HG03045 (cell line): ENCODE results near the gene MICAL3.
"Not testable (repeated sequence)": the region's sequence is repeated elsewhere in the genome, so short reads cannot be mapped to it uniquely, and the experiment has no call there.

Experiments
- ATAC-seq: cut with Tn5 transposase; IDR thresholded peaks from one replicate; pipeline ENCODE4 v1.9.1; 2021; ENCODE audit warnings: mild to moderate bottlenecking, moderate library complexity; ENCODE audit not compliant: unreplicated experiment

MICAL3 gene

DNA sequence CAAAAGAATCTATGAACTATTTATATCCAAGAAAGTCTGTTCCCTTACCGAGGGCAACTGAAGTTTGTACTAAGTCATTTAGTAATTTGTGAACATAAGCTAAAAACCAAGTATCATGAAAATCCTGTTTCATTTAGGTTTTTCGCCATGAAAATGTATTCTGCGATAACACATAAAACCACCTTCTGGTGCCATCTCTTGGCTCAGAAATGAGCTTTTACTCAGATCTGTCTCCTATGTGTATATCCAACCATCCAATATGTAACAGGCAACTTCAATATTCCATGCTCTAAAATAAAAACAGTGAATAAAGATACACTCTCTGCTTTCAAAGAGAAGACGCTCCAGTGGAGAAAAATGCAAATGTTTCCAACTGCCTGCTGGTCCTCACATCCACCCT lies 132.0 kb downstream of the MICAL3 start:
- no peak for ATAC-seq

DNA sequence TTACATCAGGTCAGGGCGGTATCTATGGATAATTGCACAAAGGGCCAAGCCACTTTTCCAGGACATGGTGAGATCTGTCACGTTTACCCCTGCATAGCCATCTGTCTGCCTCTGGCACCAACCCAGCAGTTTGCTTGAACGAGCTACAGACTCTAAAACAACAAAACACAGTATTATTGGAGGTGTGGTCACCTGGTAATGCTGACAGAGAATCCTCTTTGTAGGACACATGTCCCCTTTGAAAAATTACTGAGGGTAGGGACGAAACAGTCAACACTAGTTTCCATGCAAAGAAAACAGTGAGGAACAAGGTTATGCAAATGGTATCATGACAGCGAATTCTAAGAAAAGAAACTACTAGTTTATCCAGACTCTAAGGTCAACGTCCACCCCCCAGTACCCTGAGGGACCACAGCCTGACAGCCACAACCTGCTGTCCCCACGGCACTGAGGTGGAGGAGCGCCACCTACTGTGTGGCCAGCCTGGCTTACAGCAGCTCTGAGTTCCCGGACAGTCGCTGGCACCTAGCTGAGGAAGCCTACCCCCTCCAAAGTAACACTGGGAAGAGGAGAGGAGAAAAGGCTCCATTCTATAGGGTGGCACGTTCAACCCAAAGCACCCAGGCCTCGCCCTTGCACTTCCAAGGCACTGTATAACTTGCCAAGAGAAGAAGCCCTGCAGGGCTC lies 132.7 kb downstream of the MICAL3 start:
- no peak for ATAC-seq

DNA sequence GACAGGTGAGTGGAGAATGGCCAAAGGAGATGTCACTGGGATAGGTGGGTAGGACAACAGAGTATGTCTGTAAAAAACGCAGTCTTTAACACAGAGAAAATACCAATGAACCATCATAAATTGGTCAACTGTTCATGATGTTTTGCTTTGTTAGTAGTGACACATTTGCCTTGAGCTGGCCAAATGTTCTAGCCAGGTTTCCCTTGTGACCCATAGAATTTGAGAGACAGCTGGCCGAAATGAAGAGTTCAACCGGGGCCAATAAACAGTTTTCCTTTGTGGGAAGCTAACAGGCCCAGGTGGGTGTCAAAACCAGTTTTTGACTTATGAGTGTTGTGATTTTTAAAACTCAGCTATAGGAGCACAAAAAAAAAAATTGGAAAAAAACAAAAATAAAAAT lies 133.5 kb downstream of the MICAL3 start:
- no peak for ATAC-seq

DNA sequence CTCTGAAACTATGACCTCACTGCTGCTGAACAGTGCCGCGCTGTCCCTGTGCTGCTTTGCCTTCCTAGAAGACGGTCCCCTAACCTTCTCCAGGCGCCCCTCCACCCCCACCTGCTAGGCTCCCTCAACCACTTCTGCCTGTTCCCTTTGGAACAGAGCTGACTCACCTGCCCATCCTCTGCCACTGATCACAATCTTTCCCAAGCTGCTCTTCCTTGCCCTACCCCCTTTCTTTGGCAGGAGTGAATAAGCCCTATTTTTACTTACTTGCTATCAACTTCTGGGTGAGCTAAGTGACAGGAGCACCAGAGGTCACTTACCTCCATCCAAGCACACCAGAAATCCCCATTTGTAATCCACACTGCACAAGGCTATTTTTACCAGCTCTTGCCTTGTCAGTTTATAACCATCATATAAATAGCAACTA lies 134.1 kb downstream of the MICAL3 start:
- ATAC-seq, result no peak

DNA sequence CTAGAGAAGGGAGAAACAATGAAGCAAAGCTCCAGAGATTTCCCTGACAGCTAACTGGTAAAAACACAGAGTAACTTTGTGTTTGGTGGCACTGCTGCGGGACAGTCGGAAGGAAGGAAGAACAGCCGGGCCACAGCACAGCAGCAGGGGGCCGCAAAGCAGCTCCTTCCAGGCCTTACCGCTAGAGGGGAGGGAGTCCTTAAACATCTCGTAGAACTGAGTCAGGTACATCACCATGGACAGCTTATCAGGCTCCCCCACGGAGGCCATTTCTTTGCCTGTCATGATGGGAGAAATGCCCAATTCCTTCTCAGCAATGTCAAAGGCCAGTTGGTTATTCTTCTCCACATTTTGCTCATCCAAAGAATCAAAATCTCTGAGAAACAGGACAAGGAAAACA lies 135.5 kb downstream of the MICAL3 start:
- no peak for ATAC-seq

DNA sequence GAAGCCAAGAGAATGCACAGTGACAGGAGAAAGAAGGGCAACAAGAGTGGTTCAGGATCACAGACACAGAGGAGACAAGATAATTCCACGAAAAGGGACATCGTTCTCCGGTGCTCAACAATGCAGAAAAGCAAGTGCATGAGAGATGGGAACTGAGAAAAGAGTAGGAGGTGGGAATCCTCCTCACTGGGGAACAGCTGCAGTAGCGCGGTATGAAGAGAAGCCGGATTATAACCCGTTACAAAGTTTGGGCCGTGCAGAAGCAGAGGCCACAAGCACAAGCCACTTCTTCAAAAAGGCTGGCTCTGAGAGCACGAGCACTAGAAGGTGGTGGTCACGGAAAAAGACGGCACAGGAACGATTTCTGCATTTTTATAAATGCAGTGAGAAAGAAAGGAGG lies 135.9 kb downstream of the MICAL3 start:
- ATAC-seq, result no peak

DNA sequence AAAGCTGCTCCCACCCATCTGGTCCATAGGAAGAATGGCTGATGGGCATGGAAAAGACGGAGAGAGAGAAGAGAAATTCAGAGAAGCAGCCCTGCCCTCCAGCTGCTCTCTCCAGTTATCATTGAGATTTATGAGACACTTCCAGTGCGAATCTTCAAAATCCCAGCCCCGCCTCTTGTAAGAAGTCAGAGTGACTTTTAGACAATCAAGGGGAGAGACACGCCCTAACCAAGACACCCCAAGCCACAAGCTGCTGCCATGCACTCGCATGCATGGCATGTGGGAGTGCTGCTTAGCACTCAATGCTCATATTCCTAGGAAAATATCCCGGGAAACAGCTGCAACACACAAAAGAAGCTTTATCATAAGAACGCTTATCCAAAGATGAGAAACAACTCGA lies 139.5 kb downstream of the MICAL3 start:
- ATAC-seq, result no peak

DNA sequence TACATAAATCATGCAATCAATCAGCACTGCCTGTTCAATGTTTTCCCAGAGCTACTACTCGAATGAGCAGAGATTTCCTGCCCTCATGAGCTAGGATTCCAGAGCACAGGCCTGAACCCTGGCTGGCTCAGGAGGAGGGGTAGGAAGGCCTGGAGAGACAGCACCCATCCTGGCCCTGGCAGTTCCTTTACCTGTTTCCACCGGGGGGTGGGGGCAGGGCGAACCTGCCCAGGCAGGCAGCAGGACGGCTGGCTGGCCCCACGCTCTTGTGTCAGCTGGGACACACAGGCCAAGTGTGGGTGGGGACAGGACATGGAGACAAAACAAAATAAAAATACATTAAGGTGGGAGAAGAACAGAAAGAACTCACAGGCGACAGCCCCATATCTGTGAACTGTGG lies 140.3 kb downstream of the MICAL3 start:
- ATAC-seq, result no peak

DNA sequence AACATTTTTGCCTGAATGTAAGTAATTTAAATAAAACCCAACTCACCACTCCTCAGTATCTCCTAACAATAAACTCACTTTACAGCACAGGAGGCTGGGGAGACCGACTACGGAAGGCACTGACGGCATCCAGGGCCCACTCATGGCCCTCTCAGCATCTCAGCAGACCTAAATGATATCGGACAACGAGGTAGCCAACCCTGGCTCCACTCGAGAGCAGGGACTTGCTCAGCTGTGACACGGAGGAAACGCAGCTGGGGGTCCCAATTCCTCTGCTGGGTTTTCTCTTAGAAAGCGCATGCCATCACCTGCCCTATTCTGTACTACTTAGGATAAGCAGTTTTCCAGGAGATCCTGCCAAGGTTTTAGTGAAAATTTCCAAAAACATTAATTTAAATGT lies 141.0 kb downstream of the MICAL3 start:
- ATAC-seq, result no peak

DNA sequence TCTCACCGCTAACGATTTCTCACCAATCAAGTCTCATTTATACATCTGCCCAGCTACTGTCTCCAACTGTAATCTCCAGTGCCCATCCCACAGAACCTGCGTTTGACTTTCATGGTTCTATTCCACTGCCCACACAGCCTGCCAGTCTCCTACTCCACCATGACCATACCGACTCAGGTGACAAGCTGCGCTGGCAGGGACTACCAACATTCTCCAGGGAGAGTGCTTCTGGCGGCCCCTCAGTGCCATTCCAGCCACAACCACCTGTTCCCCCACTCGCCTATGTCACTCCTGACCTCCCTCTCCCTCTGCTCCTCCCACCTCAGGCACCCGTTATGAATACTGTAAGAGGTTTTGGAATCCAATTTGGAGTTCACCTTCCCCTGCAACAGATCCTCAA lies 141.6 kb downstream of the MICAL3 start:
- ATAC-seq, result no peak

DNA sequence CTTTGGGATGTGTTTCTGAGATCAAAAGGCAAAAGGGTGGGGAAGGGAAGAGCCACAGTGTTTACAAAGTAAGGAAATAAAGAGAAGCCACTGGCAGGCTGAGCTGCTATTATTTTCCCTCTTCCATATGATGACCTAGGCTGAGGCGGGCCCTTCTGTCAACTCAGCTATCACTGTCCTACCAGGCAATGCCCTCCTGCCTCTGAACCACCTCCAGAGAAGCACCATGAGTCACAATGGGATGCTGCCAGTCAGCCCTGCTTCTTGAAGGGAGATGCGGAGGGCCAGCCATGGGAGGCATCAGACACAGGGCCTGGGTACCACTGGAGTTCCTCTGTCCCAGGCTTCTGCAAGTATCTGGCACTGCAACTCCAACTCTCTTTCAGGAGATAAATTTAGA lies 142.2 kb downstream of the MICAL3 start:
- ATAC-seq, result no peak

DNA sequence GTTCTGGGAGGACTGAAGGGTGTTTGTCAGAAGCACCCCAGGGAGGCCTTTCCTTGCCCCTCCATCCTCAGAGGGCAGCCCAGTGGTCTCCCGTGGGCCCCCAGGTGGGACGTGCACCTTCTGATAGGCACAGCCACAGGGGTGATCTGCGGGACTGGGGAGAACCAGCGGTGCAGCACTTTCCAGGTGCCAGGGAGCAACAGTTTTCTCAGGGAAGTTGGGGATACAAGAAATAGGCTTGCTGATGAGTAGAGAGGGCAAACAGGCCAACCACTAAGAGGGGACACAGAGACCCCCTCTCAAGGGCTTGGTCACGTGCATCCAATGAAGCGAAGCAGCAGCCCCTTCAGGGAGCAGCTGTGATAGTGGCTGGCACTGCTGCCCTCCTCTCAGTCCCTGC lies 143.0 kb downstream of the MICAL3 start:
- no peak for ATAC-seq

DNA sequence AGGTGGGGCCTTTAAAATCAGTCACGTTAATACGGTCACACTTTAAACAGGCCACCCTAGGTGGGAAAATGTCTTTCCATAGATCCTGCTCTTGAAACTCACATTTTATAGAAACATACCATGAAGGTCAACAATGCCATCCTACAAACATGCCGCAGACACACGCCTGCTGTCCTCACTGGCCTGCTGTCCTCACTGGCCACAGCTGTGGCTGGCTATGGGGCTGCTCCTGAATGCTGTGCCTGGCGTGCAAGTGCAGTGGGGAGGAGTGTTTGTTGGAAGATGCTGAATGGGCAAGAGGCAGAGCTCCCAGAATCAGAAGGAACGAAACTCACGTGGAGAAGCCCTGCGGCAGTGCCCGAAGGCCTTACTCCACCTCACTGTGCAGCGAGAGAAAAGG lies 143.9 kb downstream of the MICAL3 start:
- ATAC-seq, result no peak

DNA sequence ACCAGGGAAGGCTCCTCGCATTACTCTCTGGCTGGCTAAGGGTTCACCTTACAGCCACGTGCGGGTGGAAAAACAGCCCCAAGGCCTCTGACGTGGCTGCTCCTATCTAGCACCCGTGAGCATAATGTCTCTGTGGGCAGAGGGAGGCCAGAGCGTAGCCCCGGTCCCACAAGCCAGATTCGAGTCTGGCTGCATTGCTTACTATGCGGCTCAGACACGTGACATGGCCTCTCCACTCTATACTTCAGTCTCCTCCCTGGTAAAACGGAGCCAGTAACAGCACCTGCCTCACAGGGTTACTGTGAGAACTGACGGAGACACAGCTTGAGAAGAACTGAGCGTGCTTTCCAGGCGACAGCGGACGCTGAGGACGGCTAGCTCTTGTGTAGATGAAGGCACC lies 144.3 kb downstream of the MICAL3 start:
- ATAC-seq, result no peak

DNA sequence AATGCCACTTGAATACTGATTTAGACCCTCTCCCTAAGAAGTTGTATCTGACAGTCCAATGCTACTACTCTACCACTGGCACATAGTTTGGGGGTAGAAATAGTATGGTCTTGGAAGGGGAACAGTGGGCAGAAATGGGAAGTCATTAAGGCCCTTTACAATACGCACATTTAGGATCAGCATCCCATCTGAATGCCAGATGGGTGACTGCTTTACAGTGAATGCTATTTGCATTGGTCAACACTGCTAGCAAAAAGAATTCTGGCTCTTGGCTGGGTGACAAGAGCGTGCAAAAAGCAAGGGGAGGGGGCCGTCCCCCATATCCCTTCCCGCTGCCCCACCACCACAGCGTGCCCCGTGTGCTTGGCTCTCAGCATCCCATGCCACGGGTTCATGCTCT lies 145.4 kb downstream of the MICAL3 start:
- ATAC-seq, result no peak

DNA sequence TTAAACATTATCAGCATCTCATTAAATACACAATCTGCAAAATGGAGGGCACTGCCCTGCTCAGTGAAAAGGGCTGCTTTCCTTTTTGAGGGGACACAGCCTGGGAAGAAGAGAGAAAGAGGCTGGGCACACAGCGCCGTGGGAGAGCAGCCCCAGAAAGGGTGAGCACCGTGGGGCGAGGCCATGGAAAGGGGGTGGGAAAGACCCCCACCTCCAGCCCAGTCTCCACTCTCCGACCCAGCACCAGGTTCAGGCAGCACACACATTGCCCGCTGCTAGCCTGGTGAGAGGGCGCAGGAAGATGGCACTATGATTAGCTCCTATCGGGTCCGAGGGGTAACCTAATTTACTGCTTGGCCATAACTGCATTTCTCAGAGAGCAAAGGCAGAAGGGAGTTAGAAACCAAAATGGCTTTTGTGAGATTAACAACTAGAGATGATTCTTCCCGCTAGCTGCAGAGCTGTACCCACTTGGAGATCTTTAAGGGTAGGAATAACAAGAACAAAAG lies 146.1 kb downstream of the MICAL3 start:
- no peak for ATAC-seq

DNA sequence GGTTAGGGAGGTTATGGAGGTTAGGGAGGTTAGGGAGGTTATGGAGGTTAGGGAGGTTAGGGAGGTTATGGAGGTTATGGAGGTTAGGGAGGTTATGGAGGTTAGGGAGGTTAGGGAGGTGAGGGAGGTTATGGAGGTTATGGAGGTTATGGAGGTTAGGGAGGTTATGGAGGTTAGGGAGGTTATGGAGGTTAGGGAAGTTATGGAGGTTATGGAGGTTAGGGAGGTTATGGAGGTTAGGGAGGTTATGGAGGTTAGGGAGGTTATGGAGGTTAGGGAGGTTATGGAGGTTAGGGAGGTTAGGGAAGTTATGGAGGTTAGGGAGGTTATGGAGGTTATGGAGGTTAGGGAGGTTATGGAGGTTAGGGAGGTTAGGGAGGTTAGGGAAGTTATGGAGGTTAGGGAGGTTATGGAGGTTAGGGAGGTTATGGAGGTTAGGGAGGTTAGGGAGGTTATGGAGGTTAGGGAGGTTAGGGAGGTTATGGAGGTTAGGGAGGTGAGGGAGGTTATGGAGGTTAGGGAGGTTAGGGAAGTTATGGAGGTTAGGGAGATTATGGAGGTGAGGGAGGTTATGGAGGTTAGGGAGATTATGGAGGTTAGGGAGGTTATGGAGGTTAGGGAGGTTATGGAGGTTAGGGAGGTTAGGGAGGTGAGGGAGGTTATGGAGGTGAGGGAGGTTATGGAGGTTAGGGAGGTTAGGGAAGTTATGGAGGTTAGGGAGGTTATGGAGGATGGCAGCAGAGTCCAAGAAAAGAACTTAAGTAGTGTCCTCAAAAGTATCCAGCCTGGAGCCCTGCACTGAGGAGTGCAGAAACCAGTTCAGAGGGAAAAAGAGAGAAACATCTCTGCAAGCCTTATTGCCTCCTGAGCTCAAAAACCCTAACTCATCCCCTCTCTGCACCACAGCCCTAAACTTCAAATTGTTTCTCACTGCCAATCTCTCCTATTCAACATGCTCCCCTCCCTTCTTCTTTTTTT lies 147.2 kb downstream of the MICAL3 start:
- not testable (repeated sequence) for ATAC-seq

DNA sequence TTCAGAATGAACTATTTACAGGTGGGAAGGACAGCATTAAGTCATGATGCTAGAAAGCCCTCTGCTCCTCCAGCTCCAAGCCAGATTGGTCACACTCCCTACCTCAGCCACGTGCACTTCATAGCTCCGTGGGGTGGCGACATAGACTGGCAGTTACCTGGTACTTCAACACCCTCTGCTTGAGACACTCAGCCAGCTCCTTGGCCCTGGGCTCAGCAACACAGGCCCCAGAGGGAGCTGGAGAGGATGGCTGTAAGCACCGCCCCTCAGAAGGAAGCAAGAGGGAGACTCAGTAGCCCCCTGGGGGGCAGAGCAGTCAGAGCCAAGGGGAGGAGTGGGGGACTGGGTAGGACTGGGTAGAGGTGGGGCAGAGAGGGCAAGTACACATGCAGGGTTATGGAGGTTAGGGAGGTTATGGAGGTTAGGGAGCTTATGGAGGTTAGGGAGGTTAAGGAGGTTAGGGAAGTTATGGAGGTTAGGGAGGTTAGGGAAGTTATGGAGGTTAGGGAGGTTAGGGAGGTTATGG lies 148.0 kb downstream of the MICAL3 start:
- ATAC-seq, result no peak

DNA sequence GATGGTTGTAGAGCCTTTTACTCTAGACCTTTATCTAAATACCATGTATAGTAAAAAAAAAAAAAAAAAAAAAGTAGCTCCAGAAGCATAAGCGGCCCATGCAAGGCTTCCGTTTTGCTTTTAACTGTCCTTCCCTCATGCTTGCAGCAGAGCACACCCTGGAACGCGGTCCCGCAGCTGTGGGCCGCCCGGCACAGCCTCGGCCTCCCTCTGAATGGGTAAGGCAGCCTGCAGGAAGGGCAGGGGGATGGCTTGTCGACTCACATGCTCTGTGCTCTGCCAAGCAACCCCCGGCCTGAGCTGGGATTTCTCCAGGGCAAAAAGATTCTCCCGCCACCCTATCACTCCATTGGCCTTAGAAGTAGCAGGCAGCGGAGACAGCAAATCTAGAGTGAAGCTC lies 148.7 kb downstream of the MICAL3 start:
- ATAC-seq, result no peak

DNA sequence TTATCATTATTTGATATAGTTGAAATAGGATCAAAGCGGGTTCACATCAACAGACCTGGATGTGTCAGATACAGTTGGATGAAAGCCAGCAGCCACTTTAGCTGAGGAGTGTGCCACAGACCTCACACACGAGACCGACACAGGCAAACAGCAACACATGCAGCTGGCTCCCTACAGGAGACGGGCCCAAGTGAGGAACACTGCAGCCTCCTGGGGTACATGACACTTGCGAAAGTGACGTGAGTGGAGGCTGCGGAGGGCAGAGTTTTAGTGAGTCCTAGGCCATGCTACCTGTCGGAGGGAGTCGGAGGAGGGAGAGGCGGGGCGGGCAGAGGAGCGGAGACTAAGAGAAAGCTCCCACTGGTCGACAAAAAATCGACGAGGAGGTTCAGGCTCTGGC lies 149.2 kb downstream of the MICAL3 start:
- no peak for ATAC-seq

DNA sequence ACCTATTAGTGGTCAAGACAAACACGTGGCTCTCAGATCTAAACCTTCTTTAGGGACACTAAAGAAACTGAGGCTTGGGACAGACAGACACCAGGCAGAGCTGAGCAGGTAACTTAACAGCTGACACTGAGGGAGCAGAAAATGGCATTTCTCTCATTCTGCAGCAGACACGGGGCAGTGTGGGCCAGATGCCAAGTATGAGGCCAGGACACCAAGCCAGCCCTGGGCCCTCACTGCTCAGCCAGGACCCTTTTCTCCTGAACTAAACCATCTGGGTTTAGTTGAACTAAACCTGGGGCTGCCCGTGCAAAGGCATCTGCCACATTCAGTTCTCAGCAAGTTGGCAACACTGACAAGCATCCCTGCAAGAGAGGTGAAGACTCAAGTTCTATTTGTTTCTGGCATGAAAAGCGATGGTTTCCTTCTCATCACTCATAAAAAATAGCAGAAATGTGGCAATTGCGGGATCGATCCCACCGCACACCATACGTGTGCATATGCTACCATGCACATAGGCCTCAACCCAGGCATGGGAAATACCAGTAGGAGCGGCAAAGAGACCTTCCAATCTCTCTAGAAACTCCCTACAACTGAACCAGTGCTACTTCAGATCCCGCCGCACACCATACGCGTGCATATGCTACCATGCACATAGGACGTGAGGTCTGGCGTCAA lies 150.0 kb downstream of the MICAL3 start:
- ATAC-seq, result no peak
